Ovary (tissue), 3 donors: ENCODE results near the gene GTF3C2.

Experiments used
- CTCF ChIP-seq, 3 donors: fragments of 450-650 bp in 2 of 3; fragments of 200-600 bp in 1 of 3; IDR thresholded peaks; one replicate each; pipeline versions ENCODE4 v1.5.1 to v1.8.0; 2016 to 2022; ENCODE audit warnings: antibody characterized with exemption in 3 of 3, mild to moderate bottlenecking in 1 of 3
- EP300 ChIP-seq: sonication (generic); formaldehyde crosslinking; IDR thresholded peaks from one replicate; pipeline ENCODE4 v1.6.1; 2017; ENCODE audit warnings: antibody characterized with exemption
- POLR2A ChIP-seq: fragments of 450-650 bp; IDR thresholded peaks from one replicate; pipeline ENCODE4 v1.6.1; 2017; ENCODE audit warnings: antibody characterized with exemption, mild to moderate bottlenecking, moderate library complexity
- donor health status: DM: no; HTN: no; CAD: no.

GRCh38 chr2:27362678-27363420 is 6.3 kb upstream of the GTF3C2 start:
- TF ChIP-seq POLR2A (no peak), CTCF (IDR thresholded peaks at IDR 0.05) (no peak), EP300 (no peak)
